GM20431 (cell line): ENCODE results near the gene ASB4.
"Not testable (repeated sequence)": the region's sequence is repeated elsewhere in the genome, so short reads cannot be mapped to it uniquely, and the experiment has no call there.

ENCODE experiments used
- in situ Hi-C: fragments of 300-500 bp; cut with MseI, MboI; formaldehyde crosslinking; loops from one replicate; pipeline ENCODE4 v1.15.0; 2020; ENCODE audit warnings: low sequenced_read_pairs; ENCODE audit not compliant: unreplicated experiment

Gene ASB4

GRCh38 chr7:95547361-95548348 lies 61.9 kb downstream of the ASB4 start:
- in situ Hi-C loops = no loop called here

- in situ Hi-C loops = no loop called here
Observed at GRCh38 chr7:95549818-95550529, 64.2 kb downstream of the ASB4 start.

- in situ Hi-C loops = no loop called here
Observed at GRCh38 chr7:95550546-95550945, 64.8 kb downstream of the ASB4 start.

- in situ Hi-C loops = not testable (repeated sequence)
Observed at GRCh38 chr7:95552010-95552926, 66.5 kb downstream of the ASB4 start.

GRCh38 chr7:95553939-95554338 lies 68.2 kb downstream of the ASB4 start:
- in situ Hi-C loops = no loop called here

GRCh38 chr7:95556777-95557176 lies 71.0 kb downstream of the ASB4 start:
- in situ Hi-C loops = no loop called here

GRCh38 chr7:95558864-95559263 lies 73.1 kb downstream of the ASB4 start:
- in situ Hi-C loops = no loop called here

GRCh38 chr7:95560674-95561073 lies 74.9 kb downstream of the ASB4 start:
- in situ Hi-C loops = no loop called here

- in situ Hi-C loops = no loop called here
Observed at GRCh38 chr7:95569720-95570119, 84.0 kb downstream of the ASB4 start.

GRCh38 chr7:95577137-95577536 lies 91.4 kb downstream of the ASB4 start:
- in situ Hi-C loops = no loop called here

- in situ Hi-C loops = no loop called here
Observed at GRCh38 chr7:95578299-95578855, 92.6 kb downstream of the ASB4 start.

- in situ Hi-C loops = no loop called here
Observed at GRCh38 chr7:95579318-95579717, 93.6 kb downstream of the ASB4 start.

- in situ Hi-C loops = no loop called here
Observed at GRCh38 chr7:95581467-95581866, 95.7 kb downstream of the ASB4 start.

- in situ Hi-C loops = no loop called here
Observed at GRCh38 chr7:95582578-95583293, 97.0 kb downstream of the ASB4 start.

- in situ Hi-C loops = no loop called here
Observed at GRCh38 chr7:95583834-95584621, 98.3 kb downstream of the ASB4 start.

GRCh38 chr7:95584769-95585425 lies 99.2 kb downstream of the ASB4 start:
- in situ Hi-C loops = no loop called here

GRCh38 chr7:95585426-95585789 lies 99.7 kb downstream of the ASB4 start:
- in situ Hi-C loops = no loop called here

GRCh38 chr7:95586951-95587301 lies 101.2 kb downstream of the ASB4 start:
- in situ Hi-C loops = no loop called here
